Fibroblast of the aortic adventitia (primary cell): ENCODE results near the gene NDFIP1. TPM values are rescaled to one million over a fixed set of nuclear protein-coding genes. Genes with fewer than 3 reads are reported as not detected.

Source experiments
- total RNA-seq: library from RNA; depleted of rRNA; stranded (reverse); fragments of >200 nt; gene quantifications from 2 replicates; pipeline ENCODE4 v1.2.3, GENCODE V29; 2012; ENCODE audit warnings: low replicate concordance

Gene NDFIP1
- total RNA-seq, 1 donor: 71.4 TPM

Other genes with a start within 250 kb of the NDFIP1 start
- gene PCDH1, start 230.4 kb upstream of the NDFIP1 start, total RNA-seq: 0.90 and 3.2 TPM in 2 replicates
- 50.9 and 59.0 TPM in 2 replicates for gene DELE1, start 184.9 kb upstream of the NDFIP1 start, total RNA-seq
- under 0.01 and 0.16 TPM in 2 replicates for gene PCDH12, start 150.6 kb upstream of the NDFIP1 start, total RNA-seq
- gene RNF14, start 139.7 kb upstream of the NDFIP1 start, total RNA-seq: 80.3 and 93.6 TPM in 2 replicates
- 55.6 and 62.3 TPM in 2 replicates for gene GNPDA1, start 95.8 kb upstream of the NDFIP1 start, total RNA-seq
- 1.3 and 13.9 TPM in 2 replicates for gene SPRY4, start 216.2 kb downstream of the NDFIP1 start, total RNA-seq